ENCODE results near the gene BRD7.

The BRD7 gene

DNA sequence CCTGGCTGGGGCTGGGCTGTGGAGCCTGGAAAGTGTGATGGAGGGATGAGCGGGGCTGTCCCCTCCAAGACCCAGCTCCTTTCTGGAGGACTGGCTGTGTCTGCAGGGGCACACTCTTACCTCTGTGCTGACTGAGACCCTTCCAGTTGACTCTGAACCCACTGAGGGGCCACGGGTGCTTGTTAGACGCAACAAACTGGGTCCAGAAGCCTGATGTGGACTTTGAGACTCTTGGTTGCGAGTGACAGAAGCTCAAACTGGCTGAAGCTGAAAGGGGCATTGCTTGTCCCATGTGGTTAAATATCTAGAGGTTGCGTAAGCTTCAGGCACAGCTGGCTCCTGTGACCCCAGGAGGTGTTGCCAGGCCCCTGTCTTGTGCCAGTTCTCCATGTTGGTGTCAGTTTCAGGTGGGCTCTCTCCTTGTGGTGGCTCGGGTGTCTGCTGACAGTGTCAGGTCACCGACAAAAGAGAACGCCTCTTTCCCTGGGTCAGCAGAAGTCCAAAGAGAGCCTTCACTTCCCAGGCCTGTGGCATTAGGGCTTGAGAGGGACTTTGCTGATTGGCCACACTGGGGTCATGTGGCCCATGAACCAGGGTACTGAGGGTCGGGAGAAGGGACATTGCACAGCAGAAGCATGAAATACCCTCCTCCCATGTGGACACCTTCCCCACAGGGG, 85.7 kb downstream of the BRD7 start:
- H3K79me2 ChIP-seq (ENCODE audit: insufficient read depth, low read length), result peaks cover 95% of the 10 kb centered on the region
- peaks cover 9% of the 10 kb centered on the region for H4K20me1 ChIP-seq (ENCODE audit: insufficient read depth, low read length, poor library complexity, severe bottlenecking)
- no peak for TF ChIP-seq EZH2phosphoT487 (IDR thresholded peaks at IDR 0.05; ENCODE audit: borderline replicate concordance)
- TF ChIP-seq, protein P1, sequence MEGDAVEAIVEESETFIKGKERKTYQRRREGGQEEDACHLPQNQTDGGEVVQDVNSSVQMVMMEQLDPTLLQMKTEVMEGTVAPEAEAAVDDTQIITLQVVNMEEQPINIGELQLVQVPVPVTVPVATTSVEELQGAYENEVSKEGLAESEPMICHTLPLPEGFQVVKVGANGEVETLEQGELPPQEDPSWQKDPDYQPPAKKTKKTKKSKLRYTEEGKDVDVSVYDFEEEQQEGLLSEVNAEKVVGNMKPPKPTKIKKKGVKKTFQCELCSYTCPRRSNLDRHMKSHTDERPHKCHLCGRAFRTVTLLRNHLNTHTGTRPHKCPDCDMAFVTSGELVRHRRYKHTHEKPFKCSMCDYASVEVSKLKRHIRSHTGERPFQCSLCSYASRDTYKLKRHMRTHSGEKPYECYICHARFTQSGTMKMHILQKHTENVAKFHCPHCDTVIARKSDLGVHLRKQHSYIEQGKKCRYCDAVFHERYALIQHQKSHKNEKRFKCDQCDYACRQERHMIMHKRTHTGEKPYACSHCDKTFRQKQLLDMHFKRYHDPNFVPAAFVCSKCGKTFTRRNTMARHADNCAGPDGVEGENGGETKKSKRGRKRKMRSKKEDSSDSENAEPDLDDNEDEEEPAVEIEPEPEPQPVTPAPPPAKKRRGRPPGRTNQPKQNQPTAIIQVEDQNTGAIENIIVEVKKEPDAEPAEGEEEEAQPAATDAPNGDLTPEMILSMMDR (conservative IDR thresholded peaks at IDR 0.05; ENCODE audit: low read length), result no peak
- H3K9me3 ChIP-seq (ENCODE audit: insufficient read depth, low read depth, low read length), result no peaks in the 10 kb centered on the region
- H3K4me2 ChIP-seq (ENCODE audit: low read depth, low read length, poor library complexity, severe bottlenecking), result peak overlapping the region; percentile 84
- peak overlapping the region; percentile 75 for H3K9ac ChIP-seq (ENCODE audit: low read depth, low read length, poor library complexity, severe bottlenecking)
- no peaks in the 10 kb centered on the region for H3F3A ChIP-seq (ENCODE audit: low read depth)
- no peaks in the 10 kb centered on the region for H3K9me2 ChIP-seq (replicated peaks; ENCODE audit: low read depth, low read length)
- H3K4me3 ChIP-seq (ENCODE audit: low read length, poor library complexity, severe bottlenecking), result peak overlapping the region; percentile 22
- peaks cover 10% of the 10 kb centered on the region; the same call in 1 of the 2 replicates for H3K36me3 ChIP-seq (ENCODE audit: insufficient read depth, low read length)
- H2AFZ ChIP-seq (ENCODE audit: low read length), result no peak overlapping the region
- H3K27me3 ChIP-seq (ENCODE audit: insufficient read depth, low read length, poor library complexity, severe bottlenecking), result no peaks in the 10 kb centered on the region
- peaks cover 77% of the 10 kb centered on the region for H3K4me1 ChIP-seq (ENCODE audit: insufficient read depth, low read length, poor library complexity, severe bottlenecking)

DNA sequence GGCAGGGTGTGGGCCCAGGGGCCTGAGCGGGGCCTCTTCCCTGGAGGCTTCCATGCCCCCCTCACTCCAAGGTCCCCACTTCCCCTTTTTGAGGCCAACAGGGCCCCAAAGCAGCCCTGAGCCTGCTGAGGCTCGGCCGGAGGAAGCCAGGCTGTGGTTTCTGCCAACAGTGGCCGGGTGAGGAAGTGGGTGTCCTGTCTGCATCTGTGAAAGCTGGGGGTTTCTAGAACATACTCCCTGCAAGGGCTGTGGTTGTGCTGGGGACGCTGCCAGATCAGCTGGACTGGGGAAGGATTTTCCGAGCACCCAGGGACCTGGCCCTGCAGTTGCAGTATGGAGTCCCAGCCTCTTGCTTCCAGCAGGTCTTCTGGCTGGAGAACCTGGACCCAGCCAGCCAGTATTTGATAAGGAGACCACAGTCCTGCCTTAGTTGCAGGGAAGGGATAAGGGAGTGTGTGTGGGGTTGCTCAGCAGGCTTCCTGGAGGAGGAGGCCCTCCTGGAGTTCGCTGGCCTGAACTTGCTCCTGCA, 86.7 kb downstream of the BRD7 start:
- H2AFZ ChIP-seq (ENCODE audit: low read length), result 0 out of 2 replicates have a peak overlapping the region, but pooled peaks have one; percentile 19
- peaks cover 11% of the 10 kb centered on the region for H4K20me1 ChIP-seq (ENCODE audit: insufficient read depth, low read length, poor library complexity, severe bottlenecking)
- H3K4me1 ChIP-seq (ENCODE audit: insufficient read depth, low read length, poor library complexity, severe bottlenecking), result peaks cover 86% of the 10 kb centered on the region
- H3K9ac ChIP-seq (ENCODE audit: low read depth, low read length, poor library complexity, severe bottlenecking), result peak overlapping the region; percentile 75
- H3K4me3 ChIP-seq (ENCODE audit: low read length, poor library complexity, severe bottlenecking), result peak overlapping the region; percentile 69
- peak overlapping the region; percentile 84 for H3K4me2 ChIP-seq (ENCODE audit: low read depth, low read length, poor library complexity, severe bottlenecking)
- H3F3A ChIP-seq (ENCODE audit: low read depth), result no peaks in the 10 kb centered on the region; the same call in 1 of the 2 replicates
- TF ChIP-seq, protein P1 (conservative IDR thresholded peaks at IDR 0.05; ENCODE audit: low read length), result no peak
- TF ChIP-seq EZH2phosphoT487 (IDR thresholded peaks at IDR 0.05; ENCODE audit: borderline replicate concordance), result no peak
- H3K36me3 ChIP-seq (ENCODE audit: insufficient read depth, low read length), result peaks cover 4% of the 10 kb centered on the region; the same call in 1 of the 2 replicates
- peaks cover 94% of the 10 kb centered on the region for H3K79me2 ChIP-seq (ENCODE audit: insufficient read depth, low read length)
- H3K27me3 ChIP-seq (ENCODE audit: insufficient read depth, low read length, poor library complexity, severe bottlenecking), result no peaks in the 10 kb centered on the region
- no peaks in the 10 kb centered on the region for H3K9me3 ChIP-seq (ENCODE audit: insufficient read depth, low read depth, low read length)
- H3K9me2 ChIP-seq (replicated peaks; ENCODE audit: low read depth, low read length), result no peaks in the 10 kb centered on the region

DNA sequence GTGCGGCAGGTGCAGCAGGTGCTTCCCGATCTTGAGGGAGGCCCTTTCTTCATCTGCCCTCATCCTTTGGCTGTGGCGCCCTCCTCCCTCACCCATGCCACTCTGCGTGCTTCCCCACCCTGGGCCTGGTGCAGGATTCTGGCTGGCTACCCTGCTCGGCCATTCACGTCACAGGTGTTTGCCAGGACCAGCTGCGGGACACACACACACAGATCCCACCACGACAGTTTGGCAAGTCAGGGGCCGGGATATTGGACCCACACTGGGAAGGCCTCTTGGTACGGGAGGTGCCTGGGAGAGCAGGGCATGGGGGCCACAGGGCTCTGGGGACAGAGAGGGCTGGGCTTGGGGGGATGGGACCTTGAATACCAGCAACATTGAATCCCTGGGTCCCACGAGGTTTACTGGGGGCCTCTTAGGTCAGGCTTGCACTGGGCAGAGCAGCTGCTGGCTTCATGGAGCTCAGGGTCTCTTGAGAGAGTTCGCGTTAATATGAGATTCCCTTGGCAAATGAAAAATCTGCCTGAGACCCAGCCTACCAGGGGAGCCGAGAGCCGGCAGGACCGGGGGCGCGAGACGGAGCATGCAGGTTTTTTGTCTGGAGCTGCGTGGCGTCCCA, 87.3 kb downstream of the BRD7 start:
- Histone ChIP-seq H3F3A (ENCODE audit: low read depth) (no peaks in the 10 kb centered on the region; the same call in 1 of the 2 replicates), H3K27me3 (ENCODE audit: insufficient read depth, low read length, poor library complexity, severe bottlenecking) (no peaks in the 10 kb centered on the region), H3K9ac (ENCODE audit: low read depth, low read length, poor library complexity, severe bottlenecking) (peak overlapping the region; percentile 75), H3K4me1 (ENCODE audit: insufficient read depth, low read length, poor library complexity, severe bottlenecking) (peaks cover 87% of the 10 kb centered on the region), H4K20me1 (ENCODE audit: insufficient read depth, low read length, poor library complexity, severe bottlenecking) (peaks cover 11% of the 10 kb centered on the region), H2AFZ (ENCODE audit: low read length) (0 out of 2 replicates have a peak overlapping the region, but pooled peaks have one; percentile 19), H3K79me2 (ENCODE audit: insufficient read depth, low read length) (peaks cover 94% of the 10 kb centered on the region), H3K9me2 (replicated peaks; ENCODE audit: low read depth, low read length) (no peaks in the 10 kb centered on the region), H3K4me2 (ENCODE audit: low read depth, low read length, poor library complexity, severe bottlenecking) (peak overlapping the region; percentile 84), H3K9me3 (ENCODE audit: insufficient read depth, low read depth, low read length) (no peaks in the 10 kb centered on the region), H3K36me3 (ENCODE audit: insufficient read depth, low read length) (peaks cover 2% of the 10 kb centered on the region; the same call in 1 of the 2 replicates), H3K4me3 (ENCODE audit: low read length, poor library complexity, severe bottlenecking) (peak overlapping the region; percentile 69)
- TF ChIP-seq, protein P1 (conservative IDR thresholded peaks at IDR 0.05; ENCODE audit: low read length), result no peak
- no peak for TF ChIP-seq EZH2phosphoT487 (IDR thresholded peaks at IDR 0.05; ENCODE audit: borderline replicate concordance)

Data from Loucy (cell line).